Bone marrow (tissue), 2 donors: ENCODE results near the gene DOC2A.

ENCODE experiments used
- DNase-seq, 2 donors: peaks; one replicate each; lab custom pipeline; 2025; lab: John Stamatoyannopoulos, UW

DOC2A gene

DNA sequence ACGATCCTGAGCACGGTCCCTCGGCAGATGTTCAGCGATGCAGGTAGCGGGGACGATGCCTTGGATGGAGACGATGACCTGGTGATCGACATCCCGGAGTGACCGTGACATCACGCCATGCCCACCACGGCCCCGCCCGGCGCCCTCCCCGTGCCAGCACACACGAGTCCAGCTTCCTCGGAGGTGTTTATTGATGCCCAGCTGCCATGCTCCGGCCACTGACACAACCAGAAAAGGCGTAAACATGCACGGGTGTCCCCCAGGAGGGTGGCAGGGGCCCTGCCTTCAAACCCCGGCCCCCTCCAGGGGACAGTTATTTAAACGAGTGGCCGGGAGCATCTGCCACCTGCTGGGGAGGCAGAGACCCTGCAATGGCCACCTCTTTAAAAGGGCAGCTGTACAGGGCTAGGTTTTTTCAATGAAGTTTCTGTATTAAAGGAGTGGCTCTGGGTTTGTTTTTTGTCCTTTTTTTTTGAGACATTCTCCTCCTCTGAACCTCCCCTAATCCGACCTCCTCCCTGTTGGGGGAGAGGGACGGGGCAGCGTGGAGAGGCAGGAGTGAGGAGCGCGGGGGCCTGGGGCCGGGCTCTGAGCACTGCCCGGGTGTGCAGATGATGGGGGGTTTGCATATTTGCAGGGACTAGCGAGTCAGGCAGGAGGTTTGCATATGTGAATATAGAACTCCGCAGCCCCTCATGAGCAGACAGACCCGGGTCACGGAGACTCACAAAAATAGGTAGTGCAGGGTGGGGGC lies 5.3 kb downstream of the DOC2A start:
- peak in 1 of 2 donors; percentile 22 for DNase-seq

DNA sequence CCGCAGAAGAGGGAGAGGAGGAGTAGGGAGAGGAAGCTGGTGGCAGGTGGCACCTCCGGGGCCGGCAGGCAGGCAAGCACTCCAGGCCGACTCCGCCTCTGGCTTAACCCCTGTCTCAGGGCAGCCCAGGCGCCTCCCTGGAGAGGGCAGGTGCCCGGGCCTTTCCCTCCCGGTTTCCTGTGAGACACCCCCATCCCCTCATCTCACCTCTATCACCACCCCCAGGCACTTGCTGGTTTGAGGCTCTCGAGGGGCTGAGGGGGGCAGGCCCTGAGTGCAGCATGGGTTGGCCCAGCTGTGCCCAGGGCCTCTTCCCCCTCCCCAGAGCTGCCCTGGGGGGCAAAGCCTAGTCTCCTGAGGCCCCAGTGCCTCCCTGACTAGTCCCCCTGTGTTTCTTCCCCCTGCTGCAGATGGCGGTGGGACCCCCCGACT lies 6.0 kb downstream of the DOC2A start:
- DNase-seq = no peak

DNA sequence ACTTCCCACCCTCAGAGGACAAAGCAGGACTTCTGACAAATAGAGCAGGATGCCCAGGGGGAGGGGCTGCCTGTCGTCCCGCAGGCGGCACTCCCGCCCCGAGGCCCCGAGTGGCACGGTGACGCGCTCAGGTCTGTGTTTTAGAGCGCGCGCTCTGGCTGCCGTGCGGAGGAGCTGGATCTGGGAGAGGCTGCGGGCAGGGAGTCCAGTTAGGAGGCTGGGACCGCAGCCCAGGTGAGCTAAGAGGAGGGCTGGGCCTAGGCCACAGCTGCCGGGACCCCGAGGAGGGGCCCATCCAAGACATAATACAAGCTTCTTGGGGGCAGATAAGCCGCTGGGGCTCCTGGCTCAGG lies 6.4 kb downstream of the DOC2A start:
- no peak for DNase-seq

DNA sequence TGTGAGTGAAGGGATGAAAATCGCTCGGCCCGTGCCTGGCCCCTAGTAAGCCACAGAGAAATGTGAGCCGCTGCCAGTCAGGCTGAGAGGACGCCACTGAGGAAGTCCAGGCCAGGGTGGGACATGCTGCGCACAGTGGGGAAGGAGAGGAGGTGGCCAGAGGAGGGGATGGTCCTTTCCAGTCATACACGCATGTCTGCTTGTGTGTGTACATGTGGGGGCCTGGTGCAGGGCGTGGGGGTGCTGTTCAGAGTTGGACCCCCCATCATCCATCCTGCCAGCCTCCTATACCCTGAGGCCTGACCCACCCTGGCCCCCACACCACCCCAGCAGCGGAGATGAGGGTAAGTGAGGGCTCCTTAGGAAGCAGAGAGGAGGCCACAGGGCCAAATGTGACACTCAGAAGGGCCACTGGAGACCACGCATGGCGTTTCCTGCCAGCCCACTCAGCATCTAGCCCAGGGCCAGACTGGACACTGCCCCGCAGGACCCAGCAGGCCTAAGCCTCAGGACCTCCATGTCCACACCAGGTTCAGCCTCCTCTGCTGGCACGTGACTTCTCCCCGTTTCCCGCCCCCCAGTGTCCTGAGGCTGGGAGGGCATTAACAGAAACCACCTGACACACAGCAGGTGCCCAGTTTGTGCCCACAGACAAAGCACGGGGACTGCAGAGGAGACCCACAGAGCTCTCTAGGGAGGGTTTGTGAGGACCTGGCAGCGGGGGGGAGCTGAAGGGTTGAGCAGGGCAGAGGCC lies 7.0 kb downstream of the DOC2A start:
- no peak for DNase-seq

DNA sequence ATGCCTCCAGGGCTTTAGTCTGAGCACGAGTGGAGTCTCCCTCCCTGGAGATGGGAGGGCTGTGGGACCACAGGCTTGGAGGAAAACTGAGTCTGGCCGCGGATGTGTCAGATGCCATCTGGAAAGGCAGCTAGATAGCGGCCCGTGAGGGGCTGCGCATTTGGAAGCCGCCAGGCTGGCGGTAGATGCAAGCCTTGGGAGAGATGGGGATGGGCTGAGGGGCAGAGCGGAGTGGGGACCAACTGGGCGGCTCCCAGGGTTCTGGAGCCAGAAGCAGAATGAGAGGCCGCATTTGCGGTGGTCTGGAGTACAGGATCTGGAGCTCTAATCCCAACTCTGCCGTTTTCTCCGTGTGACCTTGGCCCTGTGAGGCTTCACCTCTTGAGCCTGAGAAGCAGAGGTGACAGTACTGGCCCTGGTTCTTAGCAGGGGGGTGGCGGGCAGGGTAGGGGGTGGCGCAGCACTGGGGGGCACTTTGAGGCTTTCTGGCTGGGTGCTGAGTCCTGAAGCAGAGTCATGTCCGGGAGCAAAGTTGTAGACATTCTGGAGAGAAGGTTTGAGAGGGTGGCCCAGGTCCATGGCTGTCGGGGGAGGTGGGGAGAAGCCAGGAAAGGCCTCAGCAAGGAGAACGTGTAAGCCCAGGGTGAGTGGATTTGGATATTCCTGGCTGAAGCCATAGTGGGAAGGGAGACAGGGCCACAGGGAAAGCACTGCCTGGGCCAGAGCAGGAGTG lies 8.0 kb downstream of the DOC2A start:
- DNase-seq = no peak

DNA sequence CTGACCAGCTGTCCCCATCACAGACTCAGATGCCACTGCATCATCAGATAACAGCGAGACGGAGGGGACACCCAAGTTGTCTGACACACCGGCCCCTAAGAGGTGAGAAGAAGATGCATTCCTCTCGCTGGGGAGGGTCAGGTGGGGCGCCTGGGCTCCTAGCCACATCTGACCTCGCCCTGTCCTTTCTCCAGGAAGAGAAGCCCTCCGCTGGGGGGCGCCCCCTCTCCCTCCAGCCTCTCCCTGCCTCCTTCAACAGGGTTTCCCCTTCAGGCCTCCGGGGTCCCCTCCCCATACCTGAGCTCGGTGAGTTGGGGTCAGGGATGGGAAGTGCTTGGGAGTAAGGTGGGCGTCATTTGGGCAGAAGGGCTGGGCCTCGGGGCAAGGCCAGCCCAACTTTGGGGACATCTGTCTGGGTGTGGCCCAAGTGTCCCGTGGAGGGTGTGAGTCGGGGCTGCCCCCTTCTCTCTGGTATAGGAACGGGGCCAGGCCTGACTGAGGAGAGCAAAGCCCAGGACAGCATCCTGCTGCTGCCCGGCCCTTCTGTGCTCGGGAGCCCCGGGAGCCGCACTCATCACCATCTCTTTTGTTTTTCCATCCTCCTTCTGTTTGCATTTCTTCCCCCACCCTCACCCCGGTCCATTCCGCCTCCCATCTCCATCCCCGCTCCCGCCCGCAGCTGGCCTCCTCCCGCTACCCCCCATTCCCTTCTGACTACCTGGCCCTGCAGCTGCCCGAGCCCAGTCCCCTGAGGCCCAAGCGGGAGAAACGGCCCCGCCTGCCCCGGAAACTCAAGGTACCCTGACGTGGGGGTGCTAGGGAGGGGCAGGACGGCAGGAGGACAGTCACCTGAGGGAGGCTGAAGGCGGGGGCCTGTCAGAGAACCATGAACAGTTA lies 9.8 kb downstream of the DOC2A start:
- DNase-seq = no peak

DNA sequence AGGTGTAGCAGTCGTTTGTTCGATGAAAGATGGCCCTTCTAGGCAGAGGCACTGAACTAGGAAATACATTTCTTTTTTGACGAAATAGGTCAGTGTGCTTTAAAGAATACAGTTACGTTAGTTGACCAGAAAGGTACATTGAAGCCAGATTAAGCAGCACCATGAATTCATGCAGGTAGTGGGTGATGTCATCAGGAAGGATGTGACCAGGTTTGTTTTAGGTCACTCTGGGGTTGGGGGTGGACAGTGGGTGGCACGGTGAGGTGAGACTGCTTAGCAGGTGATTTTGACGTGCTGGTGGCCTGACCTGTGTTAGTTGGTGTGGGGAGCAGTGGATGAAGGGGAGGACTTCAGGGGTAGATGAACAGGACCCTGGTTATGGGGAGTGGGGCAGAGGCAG lies 11.2 kb downstream of the DOC2A start:
- DNase-seq = no peak

DNA sequence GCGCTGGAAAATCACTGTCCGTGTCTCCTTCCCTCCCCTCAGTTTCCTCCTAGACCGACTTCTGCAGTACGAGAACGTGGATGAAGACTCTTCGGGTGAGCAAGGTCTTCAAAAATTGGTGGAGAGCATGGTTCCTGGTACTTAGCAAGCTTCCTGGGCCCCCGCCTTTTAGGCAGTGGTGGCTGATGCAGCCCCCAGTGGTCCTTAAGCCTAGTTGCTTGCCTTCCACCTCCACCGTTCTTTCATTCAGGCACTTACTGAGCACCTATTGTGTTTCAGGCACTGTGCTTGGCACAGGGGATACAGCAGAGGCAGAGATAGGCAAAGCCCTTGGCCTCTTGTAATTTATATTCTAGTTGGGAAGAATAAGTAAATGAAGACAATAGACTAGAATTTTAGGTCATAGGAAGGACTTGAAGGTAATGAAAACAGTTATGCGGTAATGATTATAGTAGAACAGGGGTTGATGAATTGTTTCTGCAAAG lies 14.0 kb downstream of the DOC2A start:
- DNase-seq = no peak

DNA sequence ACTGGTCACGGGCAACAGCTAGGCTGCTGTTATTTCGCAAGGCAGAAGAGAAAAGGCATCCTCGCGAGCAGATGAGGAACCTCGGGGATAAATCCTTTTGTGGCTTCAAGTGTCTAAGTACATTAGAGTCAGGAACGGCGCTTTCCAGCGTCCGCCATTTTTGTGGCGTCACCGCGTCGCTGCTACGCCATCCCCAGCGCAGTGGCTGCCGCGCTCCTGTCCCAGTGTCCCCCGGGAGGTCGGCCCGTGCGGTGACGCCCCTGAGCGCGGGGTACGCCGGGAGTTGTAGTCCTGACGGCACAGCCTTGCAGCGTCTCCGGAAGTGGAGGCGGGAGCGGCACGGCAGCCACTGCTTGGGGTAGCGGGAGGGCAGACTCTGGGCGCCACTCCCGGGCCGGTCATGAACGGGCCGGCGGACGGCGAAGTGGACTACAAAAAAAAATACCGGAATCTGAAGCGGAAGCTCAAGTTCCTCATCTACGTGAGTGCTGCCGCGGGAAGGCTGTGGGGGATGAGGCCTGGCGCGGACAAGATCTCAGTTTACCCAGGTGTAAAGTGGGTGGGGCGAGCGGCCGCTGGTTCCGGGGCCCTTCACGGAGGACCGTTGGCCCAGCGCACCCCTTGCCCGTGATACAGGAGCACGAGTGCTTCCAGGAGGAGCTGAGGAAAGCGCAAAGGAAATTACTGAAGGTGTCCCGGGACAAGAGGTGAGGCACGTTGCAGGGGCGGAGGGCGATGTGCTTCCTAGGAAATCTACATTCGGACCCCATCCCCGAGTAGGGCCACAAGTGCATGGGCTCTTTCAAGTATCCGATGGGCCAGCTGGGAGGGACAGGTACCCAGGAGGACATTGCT lies 14.7 kb downstream of the DOC2A start, which contains the start of gene INO80E:
Gene INO80E (plus strand): TSS at position 331 of the 855 bp plus-strand sequence. CDS start 70 bp downstream, at position 401.
- peak; percentile 89 to 94 for DNase-seq

DNA sequence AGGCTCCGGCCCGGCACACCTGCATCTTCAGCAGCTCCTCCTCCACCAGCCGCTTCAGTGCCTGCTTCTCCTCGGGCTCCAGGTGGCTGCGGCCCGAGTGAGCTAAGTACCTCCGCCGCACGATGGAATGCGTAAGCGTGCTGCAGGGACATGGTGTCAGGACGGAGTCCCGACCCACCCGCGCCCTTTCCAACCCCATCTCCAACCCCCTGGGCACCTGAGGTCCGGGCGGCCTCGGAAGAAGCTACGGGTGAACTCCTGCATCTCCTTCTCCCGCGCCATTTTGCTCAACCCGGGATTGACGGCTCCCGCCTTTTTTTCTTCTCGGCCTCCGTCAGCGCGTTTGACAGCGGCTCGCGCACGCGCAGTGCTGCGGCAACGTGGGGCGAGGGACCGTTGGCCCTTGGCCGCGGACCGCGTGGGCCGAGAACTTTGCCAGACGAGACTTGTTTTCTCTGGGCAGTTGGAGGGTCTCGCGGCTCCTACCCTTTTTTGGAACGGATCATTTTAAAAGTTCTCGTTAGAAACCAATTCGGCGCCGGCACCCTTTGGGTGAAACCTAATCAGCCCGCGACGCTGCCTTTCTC lies 15.4 kb downstream of the DOC2A start, which contains the start of gene HIRIP3:
Gene HIRIP3 (minus strand): TSS at position 294 of the 587 bp plus-strand sequence. CDS start 12 bp downstream, at position 282.
- DNase-seq = peak; percentile 68 to 94

DNA sequence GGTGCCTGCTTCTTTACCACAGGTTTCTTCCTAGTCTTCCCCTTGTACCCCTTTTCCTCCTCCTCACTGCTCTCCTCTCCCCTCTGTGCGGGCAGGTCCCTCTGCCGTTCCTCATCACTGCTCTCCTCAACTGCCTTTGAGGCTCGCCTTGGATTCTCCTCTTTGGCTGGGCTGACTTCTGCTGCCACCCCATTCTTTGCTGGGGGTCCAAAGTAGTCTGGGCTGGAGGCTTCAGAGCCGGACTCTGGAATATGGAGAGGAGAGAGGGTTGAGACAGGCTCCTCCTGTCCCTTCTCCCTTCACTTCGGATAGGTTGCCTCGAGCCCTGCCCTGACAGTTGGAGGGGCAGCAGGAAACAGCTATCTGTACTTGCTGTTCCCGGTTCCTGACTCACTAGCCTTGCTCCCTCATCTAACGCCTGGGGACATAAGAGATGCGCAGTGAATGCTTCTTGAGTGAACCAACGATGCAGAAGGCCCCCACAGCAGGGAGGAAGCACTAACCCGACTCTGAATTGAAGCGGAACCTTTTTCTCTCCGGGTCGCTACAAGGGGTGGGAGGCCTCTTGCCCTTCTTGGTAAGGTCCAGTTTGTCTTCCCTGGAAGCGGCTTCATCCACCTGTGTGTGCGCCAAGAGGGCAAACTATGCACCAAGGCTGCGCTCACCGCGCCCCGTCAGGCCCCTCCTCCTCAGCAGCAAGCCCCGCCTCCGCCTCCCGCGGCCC lies 16.1 kb downstream of the DOC2A start:
- no peak for DNase-seq

DNA sequence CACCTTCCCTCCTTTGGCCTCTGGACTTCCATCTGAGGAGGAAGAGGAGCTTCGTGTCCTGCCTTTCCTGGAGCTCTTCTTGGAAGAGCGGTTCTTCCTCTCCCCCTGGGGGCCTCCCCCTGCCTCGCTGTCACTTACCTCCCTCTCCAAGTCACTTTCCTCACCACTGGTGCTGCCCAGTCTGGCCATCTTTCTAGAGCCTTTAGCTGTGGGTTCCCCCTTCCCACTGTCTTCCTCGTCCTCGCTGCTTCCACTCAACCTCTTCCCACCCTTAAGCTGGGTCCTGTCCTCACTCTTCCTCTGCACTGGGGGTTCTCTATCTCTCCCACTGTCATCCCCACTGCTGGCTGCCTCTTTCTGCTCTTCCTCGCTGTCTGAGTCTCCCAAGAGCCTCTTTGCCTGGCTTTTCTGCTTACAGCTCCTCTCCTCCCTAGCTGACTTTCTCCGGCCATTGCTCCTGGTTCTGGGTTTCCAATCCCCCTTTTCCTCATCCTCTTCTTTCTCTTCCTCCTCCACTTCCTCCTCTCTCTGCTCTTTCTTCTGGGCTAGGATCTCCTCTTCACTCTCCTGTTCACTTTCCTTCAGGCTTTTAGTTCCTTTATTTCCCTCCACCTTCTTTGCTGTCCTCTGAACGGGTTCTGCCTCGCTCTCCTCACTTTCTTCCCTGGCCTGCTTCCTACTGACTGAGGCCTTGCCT lies 16.8 kb downstream of the DOC2A start:
- no peak for DNase-seq

DNA sequence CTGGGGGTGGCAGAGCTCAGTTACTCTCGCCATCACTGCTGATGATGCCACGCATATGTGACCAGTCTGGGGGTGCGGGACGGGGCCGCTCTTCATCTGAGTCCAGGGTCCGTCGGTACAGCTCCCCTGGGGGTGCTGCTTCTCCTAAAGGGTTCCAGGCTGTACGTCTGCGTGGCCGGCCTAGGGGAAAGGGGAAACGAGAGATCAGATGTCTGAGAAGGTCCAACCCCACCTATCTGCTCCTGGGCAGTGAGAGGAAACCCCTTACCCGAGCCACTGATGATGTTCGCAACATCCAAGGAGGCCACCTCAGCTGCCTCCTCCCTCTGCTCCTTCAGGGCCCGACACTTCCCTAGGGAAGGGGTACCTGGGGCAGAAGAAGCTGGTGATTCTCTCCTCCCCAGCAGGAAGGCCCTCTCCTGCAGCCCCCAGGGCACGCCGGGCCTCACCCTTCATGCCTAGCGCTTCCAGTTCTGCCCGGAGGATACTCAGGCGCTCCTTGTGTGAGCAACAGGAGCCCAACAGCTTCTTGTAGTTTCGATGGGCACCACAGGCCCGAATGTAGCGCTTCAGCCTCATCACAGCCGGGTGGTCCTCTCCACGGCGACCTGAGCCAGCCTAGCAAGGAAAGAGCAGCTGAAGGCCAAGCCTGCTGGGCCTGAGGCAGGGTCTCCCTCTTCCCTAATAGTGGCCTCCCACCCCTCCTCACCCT lies 17.5 kb downstream of the DOC2A start:
- no peak for DNase-seq

DNA sequence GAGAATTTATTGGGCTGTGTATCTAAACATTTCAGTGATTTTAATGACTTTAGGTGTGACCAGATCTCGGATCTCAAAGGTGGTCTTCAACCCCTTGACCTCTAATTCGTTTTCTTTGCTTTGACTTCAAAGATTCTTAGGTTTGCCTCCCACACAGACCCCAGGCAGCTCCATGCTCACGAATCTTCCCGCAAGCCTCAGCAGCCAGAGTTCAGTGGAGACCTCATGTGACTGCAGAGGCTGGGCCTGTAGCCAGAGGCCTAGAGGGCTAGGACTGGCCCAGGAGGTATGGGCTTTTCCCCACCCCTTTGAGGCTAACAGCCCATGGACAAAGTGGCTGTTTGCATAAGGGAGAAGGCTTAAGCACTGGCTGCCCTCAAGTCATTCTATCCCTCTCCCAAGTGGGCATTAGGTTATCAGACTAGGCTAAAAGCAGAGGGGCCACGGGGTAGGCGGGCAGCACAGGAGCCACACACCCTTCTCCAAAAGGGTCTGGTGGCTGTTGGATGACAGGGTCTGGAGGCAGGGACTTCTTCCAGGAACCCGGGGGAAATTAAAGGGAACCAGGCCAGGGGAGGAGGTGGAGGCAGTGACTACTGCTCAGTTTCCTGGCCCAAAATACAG lies 18.4 kb downstream of the DOC2A start:
- no peak for DNase-seq

DNA sequence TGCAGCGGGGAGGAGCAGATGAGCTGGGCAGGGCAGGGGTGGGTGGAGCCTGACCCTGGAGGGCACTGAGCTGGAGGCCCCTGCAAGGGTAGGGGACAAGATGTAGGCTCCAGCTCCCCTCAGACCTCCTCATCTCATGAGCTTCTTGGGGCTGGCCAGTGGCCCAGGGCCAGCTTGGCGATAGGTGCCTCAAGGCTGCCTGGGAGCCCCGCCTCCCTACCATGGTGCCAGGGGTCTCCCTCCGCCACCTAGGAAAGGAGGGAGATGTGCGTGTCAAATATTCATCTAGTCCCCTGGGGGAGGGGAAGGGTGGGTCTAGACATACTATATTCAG lies 19.3 kb downstream of the DOC2A start:
- DNase-seq = no peak

DNA sequence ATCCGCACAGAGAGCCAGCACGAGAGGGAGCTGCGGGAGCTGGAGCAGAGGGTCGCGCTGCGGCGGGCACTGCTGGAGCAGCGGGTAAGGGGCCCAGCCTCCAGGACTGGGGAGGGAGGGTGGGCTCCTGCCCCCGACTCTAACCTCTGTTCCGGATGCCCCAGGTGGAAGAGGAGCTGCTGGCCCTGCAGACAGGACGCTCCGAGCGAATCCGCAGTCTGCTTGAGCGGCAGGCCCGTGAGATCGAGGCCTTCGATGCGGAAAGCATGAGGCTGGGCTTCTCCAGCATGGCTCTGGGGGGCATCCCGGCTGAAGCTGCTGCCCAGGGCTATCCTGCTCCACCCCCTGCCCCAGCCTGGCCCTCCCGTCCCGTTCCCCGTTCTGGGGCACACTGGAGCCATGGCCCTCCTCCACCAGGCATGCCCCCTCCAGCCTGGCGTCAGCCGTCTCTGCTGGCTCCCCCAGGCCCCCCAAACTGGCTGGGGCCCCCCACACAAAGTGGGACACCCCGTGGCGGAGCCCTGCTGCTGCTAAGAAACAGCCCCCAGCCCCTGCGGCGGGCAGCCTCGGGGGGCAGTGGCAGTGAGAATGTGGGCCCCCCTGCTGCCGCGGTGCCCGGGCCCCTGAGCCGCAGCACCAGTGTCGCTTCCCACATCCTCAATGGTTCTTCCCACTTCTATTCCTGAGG lies 19.8 kb downstream of the DOC2A start:
- no peak for DNase-seq

DNA sequence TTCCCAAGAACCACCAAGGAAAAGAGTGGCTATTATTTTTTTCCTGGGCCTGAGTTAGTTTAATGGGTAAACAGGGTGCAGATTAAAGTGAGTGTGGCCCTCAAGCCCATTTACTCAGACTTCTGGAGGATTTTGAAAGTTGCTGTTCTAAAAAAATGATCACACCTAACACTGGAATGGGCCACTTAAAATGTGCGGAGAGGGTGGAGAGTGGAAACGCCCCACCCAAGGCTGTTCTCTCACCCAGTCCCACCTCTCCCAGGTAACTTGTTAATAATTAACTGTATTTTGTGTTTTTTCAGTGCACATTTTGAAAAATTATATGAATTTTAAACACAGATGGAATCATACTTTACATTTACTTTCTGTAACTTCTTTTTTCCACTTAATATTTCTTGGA lies 20.8 kb downstream of the DOC2A start:
- DNase-seq = no peak
